PFSK-1 (cell line): ENCODE data around the gene LRRC32.

Experiments used
- FOXP2 ChIP-seq: optimal IDR thresholded peaks from 2 replicates; pipeline ENCODE3; 2011; ENCODE audit warnings: borderline replicate concordance, control low read depth, inconsistent platforms; ENCODE audit not compliant: insufficient read depth; ENCODE audit errors: extremely low read length, extremely low read depth
- POLR2AphosphoS5 ChIP-seq: IDR thresholded peaks from 2 replicates; pipeline ENCODE4 v1.6.1; 2012; ENCODE audit warnings: low read depth, mild to moderate bottlenecking, control low read depth, low read length, moderate library complexity
- SIN3A ChIP-seq: IDR thresholded peaks from 2 replicates; pipeline ENCODE4 v1.6.1; 2012; ENCODE audit warnings: mild to moderate bottlenecking, low read length, moderate library complexity, borderline replicate concordance; ENCODE audit not compliant: insufficient read depth
- TAF1 ChIP-seq: IDR thresholded peaks from 2 replicates; pipeline ENCODE4 v1.6.1; 2012; ENCODE audit warnings: low read length, control low read depth, borderline replicate concordance; ENCODE audit not compliant: insufficient read depth
- TF ChIP-seq, protein P1 (sequence below), 2 experiments: IDR thresholded peaks; 2 replicates each; pipeline versions ENCODE4 v1.6.1 to v1.8.0; 2011 to 2012; ENCODE audit warnings: low read depth in 2 of 2, low read length in 2 of 2, control low read depth in 1 of 2, inconsistent platforms in 1 of 2, mild to moderate bottlenecking in 1 of 2, moderate library complexity in 1 of 2; ENCODE audit not compliant: insufficient read depth in 1 of 2

DNA sequence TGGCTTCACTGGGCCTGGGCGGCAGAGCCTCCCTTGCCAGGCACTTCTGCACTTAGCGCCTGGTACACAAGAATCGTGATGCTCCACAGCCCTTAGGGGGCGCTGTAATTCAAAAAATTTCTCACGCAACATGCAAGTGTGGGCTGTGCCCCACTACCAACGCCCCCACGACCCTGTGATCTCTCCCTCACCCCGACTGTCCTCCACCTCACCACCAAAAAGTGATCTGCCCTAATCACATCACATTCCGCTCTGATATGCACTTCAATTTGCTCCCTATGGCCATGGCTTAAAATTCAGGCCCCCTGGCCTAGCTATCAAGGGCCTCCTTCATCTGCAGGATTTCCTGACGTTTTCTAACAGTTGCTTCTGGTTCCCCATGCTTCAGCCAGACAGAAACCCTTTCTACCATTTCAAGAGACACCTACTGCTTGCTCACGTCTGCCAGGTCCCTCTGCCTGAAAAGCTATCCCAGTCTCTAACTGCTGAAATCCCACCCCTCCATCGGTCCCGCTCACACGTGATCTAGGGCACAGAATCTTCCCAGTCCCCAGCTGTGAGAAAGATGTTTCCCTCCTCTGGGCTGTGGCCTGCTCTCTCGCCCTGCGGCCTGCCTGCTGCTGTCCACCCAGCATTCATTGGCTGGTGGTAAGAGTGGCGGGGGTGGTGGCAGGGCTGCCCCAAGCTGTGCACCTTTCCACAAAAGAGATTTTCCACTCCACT lies 27.9 kb upstream of the LRRC32 start:
- TF ChIP-seq POLR2AphosphoS5, result no peak
- TF ChIP-seq SIN3A, result no peak
- TF ChIP-seq, protein P1, sequence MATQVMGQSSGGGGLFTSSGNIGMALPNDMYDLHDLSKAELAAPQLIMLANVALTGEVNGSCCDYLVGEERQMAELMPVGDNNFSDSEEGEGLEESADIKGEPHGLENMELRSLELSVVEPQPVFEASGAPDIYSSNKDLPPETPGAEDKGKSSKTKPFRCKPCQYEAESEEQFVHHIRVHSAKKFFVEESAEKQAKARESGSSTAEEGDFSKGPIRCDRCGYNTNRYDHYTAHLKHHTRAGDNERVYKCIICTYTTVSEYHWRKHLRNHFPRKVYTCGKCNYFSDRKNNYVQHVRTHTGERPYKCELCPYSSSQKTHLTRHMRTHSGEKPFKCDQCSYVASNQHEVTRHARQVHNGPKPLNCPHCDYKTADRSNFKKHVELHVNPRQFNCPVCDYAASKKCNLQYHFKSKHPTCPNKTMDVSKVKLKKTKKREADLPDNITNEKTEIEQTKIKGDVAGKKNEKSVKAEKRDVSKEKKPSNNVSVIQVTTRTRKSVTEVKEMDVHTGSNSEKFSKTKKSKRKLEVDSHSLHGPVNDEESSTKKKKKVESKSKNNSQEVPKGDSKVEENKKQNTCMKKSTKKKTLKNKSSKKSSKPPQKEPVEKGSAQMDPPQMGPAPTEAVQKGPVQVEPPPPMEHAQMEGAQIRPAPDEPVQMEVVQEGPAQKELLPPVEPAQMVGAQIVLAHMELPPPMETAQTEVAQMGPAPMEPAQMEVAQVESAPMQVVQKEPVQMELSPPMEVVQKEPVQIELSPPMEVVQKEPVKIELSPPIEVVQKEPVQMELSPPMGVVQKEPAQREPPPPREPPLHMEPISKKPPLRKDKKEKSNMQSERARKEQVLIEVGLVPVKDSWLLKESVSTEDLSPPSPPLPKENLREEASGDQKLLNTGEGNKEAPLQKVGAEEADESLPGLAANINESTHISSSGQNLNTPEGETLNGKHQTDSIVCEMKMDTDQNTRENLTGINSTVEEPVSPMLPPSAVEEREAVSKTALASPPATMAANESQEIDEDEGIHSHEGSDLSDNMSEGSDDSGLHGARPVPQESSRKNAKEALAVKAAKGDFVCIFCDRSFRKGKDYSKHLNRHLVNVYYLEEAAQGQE (IDR thresholded peaks at IDR 0.05; ENCODE audit: insufficient read depth in 1 of 2, low read depth in 2 of 2, low read length in 2 of 2), result no peak
- TF ChIP-seq TAF1, result no peak
- no peak for TF ChIP-seq FOXP2
